ENCODE measurements around the gene MYH9.

MYH9 gene

GRCh38 chr22:36332623-36333332 is 55.0 kb downstream of the MYH9 start:
- in situ Hi-C loops (cut with MboI; ENCODE audit: low sequenced_read_pairs): no loop called here

GRCh38 chr22:36331912-36332622 is 55.7 kb downstream of the MYH9 start:
- in situ Hi-C loops (cut with MboI; ENCODE audit: low sequenced_read_pairs): no loop called here

- in situ Hi-C loops (cut with MboI; ENCODE audit: low sequenced_read_pairs): no loop called here
Measured at GRCh38 chr22:36331306-36331911, 56.4 kb downstream of the MYH9 start.

DNA sequence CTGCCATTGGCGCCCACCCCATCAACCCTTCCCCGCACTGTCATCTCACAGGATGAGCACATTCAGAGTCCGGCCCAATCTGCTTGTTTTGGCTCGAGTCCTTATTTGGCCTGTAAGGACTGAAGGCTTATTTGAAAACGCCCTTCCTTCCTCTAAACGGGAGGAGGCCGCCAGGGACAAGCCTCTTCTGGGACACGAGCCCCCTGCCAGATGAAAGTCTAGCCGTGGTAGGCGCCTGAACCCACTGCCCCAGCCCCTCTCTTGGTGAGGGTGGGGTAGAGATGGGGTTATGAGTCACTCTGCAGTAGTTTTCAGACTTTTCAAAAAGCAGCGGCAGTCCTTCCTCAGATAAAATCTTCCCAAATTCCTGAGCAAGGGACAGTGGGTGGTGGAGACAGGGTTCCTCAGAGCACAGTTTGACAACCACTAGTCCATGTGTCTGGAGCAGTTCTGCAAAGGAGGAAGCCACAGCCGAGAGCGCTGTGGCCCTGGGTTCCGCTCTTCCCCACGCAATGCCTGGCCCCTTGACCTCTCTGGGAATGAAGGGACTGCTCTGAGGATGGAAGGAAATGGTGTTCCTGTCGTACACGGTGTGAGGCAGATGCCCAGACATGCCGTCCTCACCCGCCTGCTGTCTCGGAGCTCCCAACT is 57.0 kb downstream of the MYH9 start:
- in situ Hi-C loops (cut with MboI; ENCODE audit: low sequenced_read_pairs): no loop called here

GRCh38 chr22:36330127-36330526 is 57.6 kb downstream of the MYH9 start:
- in situ Hi-C loops (cut with MboI; ENCODE audit: low sequenced_read_pairs): no loop called here

GRCh38 chr22:36329254-36330078 is 58.3 kb downstream of the MYH9 start:
- in situ Hi-C loops (cut with MboI; ENCODE audit: low sequenced_read_pairs): no loop called here

DNA sequence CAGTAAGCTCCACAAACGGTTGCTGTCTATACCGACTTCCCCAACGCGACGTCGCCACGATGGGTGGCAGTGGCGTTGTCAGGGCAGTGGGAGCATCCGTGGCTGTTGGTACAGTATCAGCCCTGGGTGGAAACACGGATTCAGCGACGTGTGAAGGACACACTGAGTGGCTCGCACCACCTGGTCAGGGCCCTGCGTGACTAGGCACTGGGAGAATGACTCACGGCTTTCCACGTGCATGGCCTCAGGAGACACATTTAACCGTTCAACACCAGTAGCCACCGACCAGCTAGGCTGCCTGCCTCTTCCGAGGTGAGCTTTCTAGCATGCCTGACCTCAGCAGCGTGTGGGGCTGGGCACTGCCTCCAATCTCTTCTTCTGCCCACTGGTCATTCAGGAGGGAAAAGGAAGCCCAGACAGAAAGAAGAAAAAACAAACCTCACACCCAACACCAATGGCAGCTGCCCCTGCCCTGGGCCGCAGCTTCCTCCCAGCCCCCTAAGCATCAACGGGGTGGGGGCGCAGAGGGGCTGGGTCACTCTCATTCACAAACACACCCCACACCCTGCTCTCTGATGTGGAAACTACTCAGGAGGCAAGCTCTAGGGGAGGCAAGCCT is 59.0 kb downstream of the MYH9 start:
- in situ Hi-C loops (cut with MboI; ENCODE audit: low sequenced_read_pairs): no loop called here

DNA sequence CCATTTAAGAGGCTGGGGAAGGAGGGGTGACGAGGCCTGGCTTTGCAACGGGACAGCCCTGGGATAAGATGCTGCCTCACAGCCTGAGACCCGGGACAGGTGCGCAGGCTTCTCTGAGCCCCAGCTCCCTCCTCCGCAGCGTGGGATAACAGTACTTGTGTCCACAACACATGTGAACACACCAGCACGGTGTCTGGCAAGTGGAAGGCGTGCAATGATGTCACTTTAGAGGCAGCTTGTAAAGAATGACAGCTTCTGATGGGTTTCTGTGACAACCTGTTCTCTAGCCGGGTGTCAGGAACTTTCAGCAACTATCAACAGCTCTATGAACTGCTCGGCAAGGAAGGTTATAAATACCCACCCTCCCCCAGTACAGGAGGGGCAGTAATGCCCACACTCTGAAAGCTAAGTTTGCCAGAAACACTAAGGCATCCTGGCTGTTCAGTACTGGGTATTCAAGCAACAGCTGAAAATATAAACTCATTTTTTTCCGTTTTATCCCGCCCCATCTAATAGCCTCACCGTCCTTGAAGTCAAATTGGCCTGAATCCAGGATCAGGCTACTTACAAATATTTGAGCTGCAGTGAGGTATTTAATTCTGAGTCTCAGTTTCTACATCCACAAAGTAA is 59.7 kb downstream of the MYH9 start:
- in situ Hi-C loops (cut with MboI; ENCODE audit: low sequenced_read_pairs): no loop called here

GRCh38 chr22:36326178-36327161 is 61.3 kb downstream of the MYH9 start:
- in situ Hi-C loops (cut with MboI; ENCODE audit: low sequenced_read_pairs): no loop called here

GRCh38 chr22:36325154-36326031 is 62.4 kb downstream of the MYH9 start:
- in situ Hi-C loops (cut with MboI; ENCODE audit: low sequenced_read_pairs): no loop called here

GRCh38 chr22:36324414-36324813 is 63.4 kb downstream of the MYH9 start:
- in situ Hi-C loops (cut with MboI; ENCODE audit: low sequenced_read_pairs): no loop called here

- in situ Hi-C loops (cut with MboI; ENCODE audit: low sequenced_read_pairs): no loop called here
Measured at GRCh38 chr22:36323855-36324331, 63.9 kb downstream of the MYH9 start.

DNA sequence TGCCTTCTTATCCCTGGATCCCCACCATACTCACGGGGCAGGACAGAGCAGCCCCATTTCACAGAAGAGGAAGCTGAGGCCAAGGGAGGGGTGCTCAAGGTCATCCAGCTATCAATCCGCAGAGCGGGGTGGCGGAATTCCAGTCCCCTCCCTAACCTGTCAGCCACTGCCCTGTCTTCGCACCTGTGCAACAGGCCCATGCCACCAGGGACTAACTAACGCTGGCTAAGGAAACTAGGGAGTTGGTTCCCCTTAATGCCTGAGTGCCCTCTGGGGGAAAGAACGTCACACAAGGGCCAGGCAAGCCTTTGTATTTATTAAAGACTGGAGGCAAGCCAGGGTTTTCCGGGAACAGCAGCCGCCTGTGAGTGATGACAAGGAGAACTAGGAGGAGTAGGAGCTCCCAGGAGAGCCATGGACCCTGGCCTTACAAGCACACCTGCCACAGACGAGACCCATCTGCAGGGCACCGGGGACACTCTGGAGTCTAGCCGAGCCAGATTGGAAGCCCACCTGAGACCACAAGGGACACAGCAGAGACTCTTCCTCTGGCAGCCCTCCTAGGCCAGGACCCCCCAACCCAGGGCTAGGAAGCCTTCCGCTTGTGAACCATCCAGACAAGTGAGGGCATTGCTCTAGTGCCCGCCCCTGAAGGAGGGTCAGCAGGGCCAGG is 64.4 kb downstream of the MYH9 start:
- in situ Hi-C loops (cut with MboI; ENCODE audit: low sequenced_read_pairs): no loop called here

- in situ Hi-C loops (cut with MboI; ENCODE audit: low sequenced_read_pairs): no loop called here
Measured at GRCh38 chr22:36322602-36322915, 65.2 kb downstream of the MYH9 start.

- in situ Hi-C loops (cut with MboI; ENCODE audit: low sequenced_read_pairs): no loop called here
Measured at GRCh38 chr22:36321797-36322601, 65.8 kb downstream of the MYH9 start.

DNA sequence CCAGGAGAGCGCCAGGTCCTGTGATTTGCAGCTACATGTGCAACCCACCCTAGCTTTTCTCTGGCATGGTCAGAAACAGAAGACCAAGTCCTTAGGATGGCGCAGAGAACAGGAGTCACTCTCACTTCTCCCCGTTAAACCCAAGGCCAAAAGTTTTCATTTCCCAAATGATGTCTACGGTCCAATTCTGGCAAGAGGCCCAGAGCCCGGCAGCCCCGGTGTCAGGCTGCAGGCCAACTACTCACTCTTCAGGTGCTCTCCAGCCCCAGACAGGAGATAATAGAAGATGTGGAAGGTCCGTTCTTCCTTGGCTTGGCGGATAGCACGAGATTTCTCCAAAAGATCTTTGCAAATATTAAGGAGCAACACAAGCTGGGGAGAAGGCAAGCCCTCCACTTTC is 67.2 kb downstream of the MYH9 start:
- in situ Hi-C loops (cut with MboI; ENCODE audit: low sequenced_read_pairs): no loop called here

All from HL-60/S4 (cell line).